GM12874 (cell line): ENCODE data around the gene BST1.

ENCODE experiments used
- TF ChIP-seq, protein P1 (sequence below): IDR thresholded peaks from 2 replicates; pipeline ENCODE4 v1.5.1; 2011; ENCODE audit warnings: low read depth, mild to moderate bottlenecking, control low read depth, low read length, moderate library complexity; ENCODE audit not compliant: insufficient read depth

BST1 gene

DNA sequence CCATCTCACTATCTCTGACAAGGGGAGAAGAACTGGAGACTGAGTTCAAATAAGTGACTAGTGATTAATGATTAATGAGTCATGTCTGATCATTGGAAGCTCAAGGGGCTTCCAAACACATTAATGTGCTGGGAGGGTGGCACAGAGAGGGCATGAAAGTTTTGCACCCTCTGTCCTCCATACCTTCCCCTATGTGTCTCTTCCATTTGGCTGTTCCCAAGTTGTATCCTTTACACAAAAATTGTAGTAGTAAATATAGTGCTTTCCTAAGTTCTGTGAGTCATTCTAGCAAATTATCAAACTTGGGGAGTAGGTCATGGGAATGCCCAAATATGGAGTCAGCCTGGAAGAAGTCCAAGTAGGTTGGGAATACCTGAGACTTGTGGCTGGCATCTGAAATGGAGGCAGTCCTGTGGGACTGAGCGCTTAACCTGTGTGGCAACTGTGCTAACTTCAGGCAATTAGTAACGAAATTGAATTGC lies 25.3 kb upstream of the BST1 start:
- TF ChIP-seq, protein P1, sequence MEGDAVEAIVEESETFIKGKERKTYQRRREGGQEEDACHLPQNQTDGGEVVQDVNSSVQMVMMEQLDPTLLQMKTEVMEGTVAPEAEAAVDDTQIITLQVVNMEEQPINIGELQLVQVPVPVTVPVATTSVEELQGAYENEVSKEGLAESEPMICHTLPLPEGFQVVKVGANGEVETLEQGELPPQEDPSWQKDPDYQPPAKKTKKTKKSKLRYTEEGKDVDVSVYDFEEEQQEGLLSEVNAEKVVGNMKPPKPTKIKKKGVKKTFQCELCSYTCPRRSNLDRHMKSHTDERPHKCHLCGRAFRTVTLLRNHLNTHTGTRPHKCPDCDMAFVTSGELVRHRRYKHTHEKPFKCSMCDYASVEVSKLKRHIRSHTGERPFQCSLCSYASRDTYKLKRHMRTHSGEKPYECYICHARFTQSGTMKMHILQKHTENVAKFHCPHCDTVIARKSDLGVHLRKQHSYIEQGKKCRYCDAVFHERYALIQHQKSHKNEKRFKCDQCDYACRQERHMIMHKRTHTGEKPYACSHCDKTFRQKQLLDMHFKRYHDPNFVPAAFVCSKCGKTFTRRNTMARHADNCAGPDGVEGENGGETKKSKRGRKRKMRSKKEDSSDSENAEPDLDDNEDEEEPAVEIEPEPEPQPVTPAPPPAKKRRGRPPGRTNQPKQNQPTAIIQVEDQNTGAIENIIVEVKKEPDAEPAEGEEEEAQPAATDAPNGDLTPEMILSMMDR: no peak

DNA sequence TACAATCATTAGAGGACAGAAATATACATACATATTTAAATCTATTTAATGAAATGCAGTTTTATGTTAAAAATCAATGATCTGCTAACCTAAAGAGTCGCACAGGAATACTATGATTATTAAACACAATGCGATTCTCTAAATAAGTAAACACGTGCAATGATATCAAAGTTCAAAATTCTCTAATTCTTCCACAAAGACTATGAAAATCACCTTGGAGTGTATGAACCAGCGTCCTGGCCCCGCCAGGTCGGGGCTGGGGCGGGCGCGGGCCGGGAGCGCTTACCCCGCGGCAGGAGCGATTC lies 21.8 kb upstream of the BST1 start:
- TF ChIP-seq, protein P1: no peak

DNA sequence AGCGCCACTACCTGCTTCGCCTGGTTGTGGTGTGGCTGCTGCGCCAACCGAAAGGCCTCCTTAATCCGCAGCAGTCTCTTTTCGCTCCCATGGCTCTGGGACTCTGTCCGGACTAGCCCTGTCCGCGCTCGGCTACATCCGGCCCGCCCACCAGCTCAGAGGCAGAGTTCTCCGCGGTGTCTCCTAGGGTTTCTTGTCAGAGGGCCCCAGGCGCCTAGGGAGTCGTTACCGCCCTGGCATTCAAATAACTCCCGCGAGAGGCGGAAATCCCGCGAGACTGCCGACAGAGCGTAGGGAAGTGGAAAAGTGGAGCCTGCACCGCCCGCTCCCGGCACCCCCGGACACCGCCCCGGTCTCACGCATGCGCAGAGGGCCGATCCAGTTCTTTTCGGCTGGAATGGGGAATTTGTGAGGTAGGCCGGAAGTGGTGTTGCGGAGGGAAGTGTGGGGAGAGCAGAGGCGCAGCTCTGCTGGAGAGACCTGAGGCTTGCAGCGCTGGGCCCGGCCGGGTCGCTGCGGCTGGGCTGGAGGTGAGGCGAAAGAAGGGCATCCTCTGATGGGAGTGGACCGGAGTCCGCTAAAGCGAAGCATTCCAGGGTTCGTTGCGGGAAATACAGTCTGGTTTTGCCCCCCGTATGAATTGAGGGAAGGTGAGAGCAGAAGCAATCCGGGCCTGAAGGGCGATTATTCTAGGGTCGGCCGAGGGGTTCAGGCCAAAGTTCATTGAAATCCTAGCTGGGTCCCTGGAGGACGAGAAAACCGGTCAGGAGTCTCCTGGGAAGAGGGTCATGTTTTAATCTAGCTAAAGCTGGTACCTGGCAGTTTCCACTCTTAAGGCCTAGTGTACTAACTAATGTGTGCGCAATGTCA lies 21.3 kb upstream of the BST1 start, which contains the start of gene FAM200B:
FAM200B (plus strand) TSS at position 456 of the 870 bp plus-strand sequence. CDS start 5,151 bp downstream, outside the sequence.
- TF ChIP-seq, protein P1: no peak

DNA sequence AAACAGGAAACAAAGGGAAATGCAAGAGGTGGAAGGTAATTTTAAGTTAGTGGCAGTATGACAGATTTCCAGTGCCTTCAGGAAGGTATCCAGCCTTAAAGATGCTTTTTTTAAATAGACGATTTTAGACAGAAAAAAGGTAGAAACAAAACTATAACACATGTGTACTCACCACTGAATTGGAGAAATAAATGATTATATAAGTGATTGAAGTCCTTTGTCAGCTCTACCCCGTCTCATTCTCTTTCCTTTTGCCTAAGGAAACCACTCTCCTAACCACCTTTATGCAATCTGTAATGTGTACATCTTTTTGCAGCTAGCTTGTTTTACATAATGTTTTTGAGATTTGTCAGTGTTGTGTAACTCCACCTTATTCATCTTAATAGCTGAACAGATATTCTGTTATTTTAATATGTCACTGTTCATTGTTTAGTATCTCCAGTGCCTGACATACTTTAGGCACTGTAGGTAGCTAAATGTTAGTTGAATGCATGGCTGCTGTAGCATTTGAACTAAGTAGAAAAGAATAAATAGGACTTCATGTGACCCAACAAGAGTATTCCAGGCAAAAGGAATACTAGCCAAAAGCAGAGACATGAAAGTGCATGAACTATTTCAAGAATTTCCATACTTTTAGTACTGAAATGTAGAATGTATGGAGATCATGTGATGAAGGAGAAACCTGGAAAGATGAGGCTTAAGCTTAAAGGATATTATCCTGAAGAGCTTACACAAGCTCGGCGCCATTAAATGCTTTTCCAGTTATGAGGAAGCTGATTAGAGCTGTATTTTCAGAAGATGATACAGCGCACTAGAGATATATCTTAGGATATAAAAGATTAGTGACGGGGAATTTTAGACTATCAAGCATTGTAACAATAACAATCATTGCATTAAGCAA lies 20.4 kb upstream of the BST1 start:
- TF ChIP-seq, protein P1: no peak

DNA sequence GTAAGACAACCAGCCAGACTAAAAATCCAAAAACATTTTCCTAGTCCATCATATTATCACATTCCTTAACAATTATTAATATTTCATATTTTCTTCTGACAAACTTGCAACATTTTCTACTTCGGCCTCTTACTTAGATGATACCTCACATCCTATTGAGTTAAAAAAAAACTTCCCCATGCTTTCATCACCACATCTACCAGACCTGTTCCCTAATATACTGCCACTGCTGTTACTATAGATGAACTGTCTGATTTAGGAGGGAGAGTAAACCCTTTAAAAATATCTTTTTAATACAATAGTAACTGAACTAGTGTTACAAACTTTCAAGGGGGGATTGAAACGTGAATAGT lies 19.7 kb upstream of the BST1 start:
- TF ChIP-seq, protein P1: no peak

DNA sequence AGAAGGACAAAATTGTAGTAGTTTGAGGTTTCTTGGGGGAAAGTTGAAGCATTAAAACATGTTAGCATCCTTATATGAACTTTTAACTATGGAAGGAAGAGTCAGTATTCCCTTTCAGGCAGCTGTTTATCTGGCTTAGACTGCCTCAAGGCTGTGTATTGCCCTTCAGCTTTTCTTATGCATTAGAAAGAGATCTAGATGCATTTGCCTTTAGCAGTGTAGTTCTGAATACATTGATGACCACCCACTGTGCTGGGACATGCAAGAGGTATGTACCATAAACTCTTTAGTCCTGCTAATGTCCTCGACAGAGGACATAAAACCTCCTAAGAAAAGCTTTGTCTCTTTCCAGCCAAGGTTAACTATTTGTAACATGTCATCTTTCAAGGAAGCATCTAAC lies 18.4 kb upstream of the BST1 start:
- TF ChIP-seq, protein P1: no peak

DNA sequence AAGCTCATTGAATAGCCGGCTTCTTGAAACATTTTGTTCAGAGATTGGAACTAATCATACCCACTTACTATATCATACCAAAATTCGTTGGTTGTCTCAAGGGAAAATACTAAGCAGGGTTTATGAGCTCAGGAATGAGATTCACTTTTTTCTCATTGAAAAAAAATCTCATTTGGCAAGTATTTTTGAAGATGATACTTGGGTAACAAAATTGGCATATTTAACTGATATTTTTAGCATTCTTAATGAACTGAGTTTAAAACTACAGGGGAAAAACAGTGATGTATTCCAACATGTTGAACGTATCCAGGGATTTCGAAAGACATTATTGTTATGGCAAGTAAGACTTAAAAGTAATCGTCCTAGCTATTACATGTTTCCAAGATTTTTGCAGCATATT lies 14.8 kb upstream of the BST1 start:
- TF ChIP-seq, protein P1: no peak
